GM18508 (cell line): ENCODE measurements around the gene DDX59.
A peak's percentile ranks its signal among the peaks of the same experiment; 100 is the strongest.
"Not testable (repeated sequence)": the region's sequence is repeated elsewhere in the genome, so short reads cannot be mapped to it uniquely, and the experiment has no call there.

ENCODE experiments used
- ATAC-seq: cut with Tn5 transposase; IDR thresholded peaks from one replicate; pipeline ENCODE4 v1.9.1; 2021; ENCODE audit warnings: moderate number of reproducible peaks; ENCODE audit not compliant: insufficient read depth, unreplicated experiment

Gene DDX59

GRCh38 chr1:200634261-200635122 is 35.2 kb downstream of the DDX59 start:
- ATAC-seq: no peak

GRCh38 chr1:200631375-200631774 is 38.3 kb downstream of the DDX59 start:
- no peak for ATAC-seq

GRCh38 chr1:200630515-200630899 is 39.2 kb downstream of the DDX59 start:
- not testable (repeated sequence) for ATAC-seq

- ATAC-seq: no peak
Observed at GRCh38 chr1:200629876-200630514, 39.7 kb downstream of the DDX59 start.

- ATAC-seq: peak; percentile 47
Observed at GRCh38 chr1:200628223-200628881, 41.4 kb downstream of the DDX59 start.

- no peak for ATAC-seq
Observed at GRCh38 chr1:200627575-200628222, 42.0 kb downstream of the DDX59 start.

GRCh38 chr1:200626853-200627534 is 42.7 kb downstream of the DDX59 start:
- ATAC-seq: no peak

- ATAC-seq: no peak
Observed at GRCh38 chr1:200625381-200625824, 44.3 kb downstream of the DDX59 start.

- no peak for ATAC-seq
Observed at GRCh38 chr1:200624679-200625335, 44.9 kb downstream of the DDX59 start.

- peak; percentile 54 for ATAC-seq
Observed at GRCh38 chr1:200620273-200621131, 49.2 kb downstream of the DDX59 start, which contains the start of gene KIF14. TSS of gene KIF14 (minus strand) at chr1:200620751. CDS start at chr1:200618723, 2,028 bp downstream.

- no peak for ATAC-seq
Observed at GRCh38 chr1:200619894-200620272, 49.8 kb downstream of the DDX59 start.

GRCh38 chr1:200610846-200611245 is 58.9 kb downstream of the DDX59 start:
- no peak for ATAC-seq

GRCh38 chr1:200602632-200603031 is 67.1 kb downstream of the DDX59 start:
- no peak for ATAC-seq
